GM13976 (cell line): ENCODE data around the gene SLAMF7.
"Not testable (repeated sequence)": the region's sequence is repeated elsewhere in the genome, so short reads cannot be mapped to it uniquely, and the experiment has no call there.

Experiments
- DNase-seq: peaks from one replicate; pipeline ENCODE4 v3.0.0; 2012; ENCODE audit warnings: low spot score
- CTCF ChIP-seq: IDR thresholded peaks from 2 replicates; pipeline ENCODE4 v1.5.1; 2012; ENCODE audit warnings: borderline replicate concordance, mild to moderate bottlenecking; ENCODE audit not compliant: insufficient read depth; ENCODE audit errors: extremely low read depth, missing control alignments, control extremely low read depth
- in situ Hi-C: fragments of 300-500 bp; cut with MboI; formaldehyde crosslinking; loops from one replicate; pipeline ENCODE4 v1.12.0; 2022; ENCODE audit warnings: low sequenced_read_pairs, mixed read lengths, inconsistent platforms; ENCODE audit not compliant: unreplicated experiment

SLAMF7 gene

GRCh38 chr1:160739098-160739511 is at the start of gene SLAMF7:
Gene SLAMF7, plus strand, starts transcription at chr1:160739247. Its CDS starts 55 bp downstream, at chr1:160739302.
- in situ Hi-C loops: no loop called here
- TF ChIP-seq CTCF: no peak
- peak; percentile 36 for DNase-seq

GRCh38 chr1:160692390-160692789 is 46.7 kb upstream of the SLAMF7 start:
- in situ Hi-C loops, DNase-seq: not testable (repeated sequence)

- no peak for DNase-seq
- in situ Hi-C loops: no loop called here
- no peak for TF ChIP-seq CTCF
These were observed 36.9 kb upstream of the SLAMF7 start for GRCh38 chr1:160702100-160702499.

- in situ Hi-C loops: no loop called here
- DNase-seq: no peak
- TF ChIP-seq CTCF: no peak
These were observed 34.8 kb upstream of the SLAMF7 start for GRCh38 chr1:160704250-160704649.

GRCh38 chr1:160705212-160705621 is 33.8 kb upstream of the SLAMF7 start:
- DNase-seq, in situ Hi-C loops: not testable (repeated sequence)

GRCh38 chr1:160705742-160706141 is 33.3 kb upstream of the SLAMF7 start:
- TF ChIP-seq CTCF: no peak
- in situ Hi-C loops: no loop called here

GRCh38 chr1:160706526-160707235 is 32.4 kb upstream of the SLAMF7 start:
- no peak for TF ChIP-seq CTCF
- DNase-seq: no peak
- in situ Hi-C loops: no loop called here

More at GRCh38 chr1:160705742-160706141, 33.3 kb upstream of the SLAMF7 start:
- DNase-seq: no peak
